HepG2 (cell line): Measurements from ENCODE around the gene ZNF37A.

ENCODE experiments used
- FOXA3 ChIP-seq: IDR thresholded peaks from 2 replicates; pipeline ENCODE4 v1.6.1; 2016; ENCODE audit warnings: missing genetic modification reagents, missing compliant biosample characterization
- POLR2AphosphoS5 ChIP-seq: IDR thresholded peaks from 2 replicates; pipeline ENCODE4 v1.6.1; 2012; ENCODE audit warnings: low read depth, low read length
- ZFP36 ChIP-seq: fragments of 150-350 bp; IDR thresholded peaks from 2 replicates; pipeline ENCODE4 v1.6.1; 2018; ENCODE audit warnings: borderline replicate concordance, low read length, low read depth; ENCODE audit not compliant: partially characterized antibody
- ZNF556 ChIP-seq: sonication (generic); formaldehyde crosslinking; IDR thresholded peaks from 2 replicates; pipeline ENCODE4 v1.4.0; 2020; ENCODE audit warnings: mild to moderate bottlenecking, missing genetic modification reagents, borderline replicate concordance
- TF ChIP-seq, protein P1 (sequence below): IDR thresholded peaks from 2 replicates; pipeline ENCODE4 v1.6.1; 2012; ENCODE audit warnings: inconsistent platforms

DNA sequence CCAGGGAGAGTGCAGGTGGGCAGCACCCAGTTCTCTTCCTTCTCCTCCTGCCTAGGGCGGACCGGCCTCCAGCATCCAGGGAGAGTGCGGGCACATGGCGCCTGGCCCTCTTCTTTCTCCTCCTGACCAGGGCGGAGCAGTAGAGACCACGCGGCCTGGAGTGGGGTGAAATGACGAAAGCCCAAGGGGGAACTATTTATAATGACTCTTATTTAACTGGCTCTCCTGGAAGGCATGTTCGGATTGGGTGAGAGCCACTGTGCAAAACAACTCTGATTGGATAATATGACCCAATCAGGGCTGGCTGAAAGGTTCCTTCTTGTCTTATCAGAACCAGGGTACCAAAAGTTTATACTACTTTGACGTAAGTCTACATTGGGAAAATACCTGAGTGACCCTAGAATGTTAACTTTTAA, 63.1 kb downstream of the ZNF37A start:
- TF ChIP-seq FOXA3 (CRISPR knock-in tag) (no peak), POLR2AphosphoS5 (no peak), ZFP36 (no peak), ZNF556 (no peak)
- TF ChIP-seq, protein P1, sequence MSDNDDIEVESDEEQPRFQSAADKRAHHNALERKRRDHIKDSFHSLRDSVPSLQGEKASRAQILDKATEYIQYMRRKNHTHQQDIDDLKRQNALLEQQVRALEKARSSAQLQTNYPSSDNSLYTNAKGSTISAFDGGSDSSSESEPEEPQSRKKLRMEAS, result no peak
